GM21529 (cell line): ENCODE results near the gene INSYN2A.

Source experiments
- ATAC-seq: cut with Tn5 transposase; IDR thresholded peaks from one replicate; pipeline ENCODE4 v1.9.1; 2021; ENCODE audit not compliant: unreplicated experiment

INSYN2A gene, protein sequence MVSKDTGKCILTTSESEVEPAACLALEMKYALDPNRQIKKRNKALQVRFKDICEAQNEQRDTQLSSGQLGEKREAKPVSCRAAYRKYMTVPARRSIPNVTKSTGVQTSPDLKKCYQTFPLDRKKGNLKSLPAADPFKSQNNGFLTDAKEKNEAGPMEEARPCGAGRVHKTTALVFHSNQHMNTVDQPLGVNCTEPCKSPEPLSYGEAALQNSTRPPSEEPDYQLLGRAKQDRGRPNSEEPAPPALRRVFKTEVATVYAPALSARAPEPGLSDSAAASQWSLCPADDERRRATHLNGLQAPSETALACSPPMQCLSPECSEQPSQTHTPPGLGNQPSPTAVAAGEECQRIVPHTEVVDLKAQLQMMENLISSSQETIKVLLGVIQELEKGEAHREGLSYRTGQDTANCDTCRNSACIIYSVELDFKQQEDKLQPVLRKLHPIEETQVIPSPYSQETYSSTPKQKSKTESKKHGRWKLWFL

DNA sequence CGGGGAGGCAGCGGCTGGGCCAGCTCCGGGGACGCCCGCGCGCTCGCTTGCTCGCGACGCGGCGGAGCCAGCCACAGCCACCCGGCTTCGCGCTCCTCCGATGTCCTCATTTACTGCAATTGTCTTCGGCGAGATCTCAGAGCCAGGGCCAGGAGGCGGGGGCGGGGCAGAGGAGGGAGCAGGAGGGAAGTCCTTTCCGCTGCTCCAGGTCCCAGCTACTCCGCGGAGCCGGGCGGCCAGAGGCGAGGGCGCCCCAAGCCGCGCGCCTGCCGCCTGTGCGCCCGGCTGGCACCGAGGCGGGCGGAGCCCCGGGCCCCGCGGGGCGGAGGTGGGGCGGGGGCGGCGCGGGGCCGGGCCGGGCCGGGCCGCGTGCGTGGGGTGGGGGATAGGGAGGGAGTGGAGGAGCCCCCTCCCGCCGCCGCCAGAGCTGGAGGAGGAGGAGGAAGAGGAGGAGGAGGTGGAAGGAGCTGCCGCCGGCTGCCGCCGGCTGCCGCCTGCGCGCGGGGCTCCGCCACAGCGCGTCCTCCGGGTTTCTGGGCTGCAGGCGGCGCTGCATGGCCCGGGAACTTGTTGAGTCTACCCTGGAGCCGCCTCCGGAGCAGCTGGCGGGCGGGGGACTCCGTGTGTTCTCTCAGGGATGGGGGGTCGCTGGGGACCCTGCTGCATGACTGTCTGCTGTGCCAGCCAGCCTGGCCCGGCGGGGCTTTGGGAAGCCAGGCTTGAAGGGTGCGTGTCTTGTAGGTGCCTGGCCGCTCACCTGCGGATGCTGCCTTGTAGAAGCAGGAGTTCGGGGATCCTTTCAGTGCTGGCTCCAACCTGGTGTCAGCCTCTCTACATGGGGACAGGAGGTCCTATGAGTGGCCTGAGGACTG is at the start of gene INSYN2A:
Gene INSYN2A (minus strand): TSS at position 310 of the 872 bp plus-strand sequence. CDS start 20,196 bp downstream, outside the sequence.
- no peak for ATAC-seq

- ATAC-seq, result no peak
These were observed 49.1 kb upstream of the INSYN2A start for GRCh38 chr10:127245456-127245855.

DNA sequence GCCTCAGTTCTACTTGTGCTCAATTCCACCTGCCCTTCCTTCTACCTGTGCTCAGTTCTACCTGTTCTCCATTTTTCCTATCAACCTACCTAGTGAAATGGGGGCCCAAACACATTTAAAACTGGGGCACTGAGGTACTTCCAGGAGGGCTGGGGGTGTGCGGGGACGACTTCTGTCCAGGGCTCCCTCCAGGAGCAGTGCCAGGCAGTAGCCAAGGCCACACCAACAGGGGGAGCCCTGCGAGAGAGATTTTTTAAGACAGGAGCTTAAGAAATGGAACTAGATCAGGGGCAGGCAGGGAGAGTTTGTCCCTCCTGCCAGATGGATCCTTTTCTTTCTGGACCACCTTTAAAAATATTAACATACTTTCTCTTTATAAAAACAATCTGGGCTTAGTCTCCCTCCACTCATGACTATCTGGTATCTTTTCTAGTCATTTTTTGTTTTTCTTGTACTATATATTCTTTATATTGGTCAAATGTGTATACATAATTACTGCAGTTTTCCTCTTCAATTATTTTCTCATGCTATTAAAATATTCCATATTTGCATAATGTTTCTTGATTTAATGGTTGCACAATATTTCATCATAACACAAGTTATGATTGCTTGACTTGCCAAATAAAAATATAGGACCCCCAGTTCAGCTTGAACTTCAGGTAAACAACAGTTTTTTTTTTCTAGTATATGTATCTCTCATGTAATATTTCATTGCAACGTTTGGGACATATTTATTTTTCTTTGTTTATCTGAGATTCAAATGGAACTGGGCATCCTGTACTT is 47.3 kb upstream of the INSYN2A start:
- no peak for ATAC-seq

DNA sequence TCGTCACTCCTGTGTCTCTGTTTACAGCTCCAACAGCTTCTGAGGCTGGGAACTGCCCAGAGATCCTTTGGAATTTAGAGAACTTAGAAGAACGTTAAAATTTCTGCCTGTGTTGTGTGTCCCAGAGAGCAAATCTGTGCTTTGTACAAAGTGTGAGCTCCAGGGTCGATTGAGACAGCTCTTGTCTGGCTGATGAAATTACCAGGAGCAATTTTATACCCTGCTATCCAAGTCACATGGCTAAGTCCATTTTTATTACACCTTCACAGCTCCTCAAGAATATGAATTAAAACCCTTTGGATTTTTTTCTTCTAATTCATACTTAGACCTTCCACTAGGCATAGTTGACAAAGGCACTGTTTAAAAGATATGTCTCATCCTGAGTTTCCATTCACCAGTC is 46.5 kb upstream of the INSYN2A start:
- ATAC-seq, result no peak

DNA sequence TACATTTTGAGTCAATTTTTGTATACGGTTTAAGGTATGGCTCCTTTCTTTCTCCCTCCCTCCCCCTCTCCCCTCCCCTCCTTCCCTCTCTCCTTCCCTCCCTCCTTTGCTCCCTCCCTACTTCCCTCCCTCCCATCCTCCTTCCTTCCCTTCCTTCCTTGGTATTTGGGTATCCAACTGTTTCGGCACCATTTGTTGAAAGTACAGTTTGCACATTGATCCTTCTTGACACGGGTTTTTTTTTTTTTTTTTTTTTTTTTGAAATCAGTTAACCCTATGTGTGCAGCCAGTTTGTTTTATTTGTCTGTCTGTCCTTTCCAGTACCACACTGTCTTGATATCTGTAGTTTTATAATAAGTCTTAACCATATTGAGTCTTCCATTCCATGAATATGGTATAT is 39.9 kb upstream of the INSYN2A start:
- ATAC-seq, result no peak

DNA sequence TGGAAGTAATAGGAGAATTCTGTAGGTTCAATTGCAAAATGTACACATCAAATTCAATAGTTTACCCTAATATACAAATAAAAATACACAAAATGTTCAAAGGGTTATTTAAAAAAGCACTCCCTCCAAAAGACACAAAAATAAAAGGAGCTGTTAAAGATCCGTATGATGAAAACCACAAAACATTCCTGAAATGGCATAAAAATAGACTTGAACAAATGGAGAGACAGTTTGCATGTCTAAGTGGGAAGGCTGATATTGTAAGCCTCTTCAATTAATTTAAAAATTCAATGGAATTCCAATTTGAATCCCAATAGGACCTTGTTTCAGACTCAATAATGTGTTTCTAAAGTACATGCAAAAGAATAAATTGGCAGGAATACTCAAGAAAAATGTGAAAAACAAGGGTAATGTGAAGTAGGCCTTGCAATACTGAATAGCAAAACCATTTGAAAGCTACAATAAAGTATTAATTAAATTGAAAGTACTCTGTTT is 38.0 kb upstream of the INSYN2A start:
- no peak for ATAC-seq

DNA sequence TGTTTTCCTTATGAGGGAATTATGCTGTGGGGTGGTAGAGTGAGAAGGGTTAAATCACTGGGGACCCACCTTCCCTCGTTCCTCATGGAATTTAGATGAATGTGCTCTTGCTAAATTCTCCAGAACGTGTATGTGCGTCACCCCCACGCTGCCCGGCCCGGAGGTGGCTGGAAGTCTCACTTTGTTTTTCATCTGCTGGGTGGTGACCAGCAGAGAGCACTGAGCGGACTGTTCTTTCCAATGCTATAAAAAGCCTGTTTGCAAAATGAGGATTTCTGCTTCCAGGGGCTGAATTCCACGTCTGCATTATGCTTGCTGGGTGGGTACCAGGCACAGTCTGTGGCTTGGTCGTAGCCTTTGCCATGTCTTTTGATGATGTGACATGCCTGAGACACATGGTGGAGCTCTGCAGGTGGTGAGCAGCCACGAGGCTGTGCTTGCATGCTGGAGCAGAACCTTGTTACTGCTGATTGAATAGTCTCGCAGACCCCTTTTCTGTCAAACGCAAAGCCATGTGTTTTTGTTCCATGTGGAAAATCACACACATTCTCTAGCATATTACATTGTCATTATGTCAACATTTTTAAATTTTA is 31.9 kb upstream of the INSYN2A start:
- no peak for ATAC-seq

- ATAC-seq, result no peak
These were observed 31.3 kb upstream of the INSYN2A start for GRCh38 chr10:127227663-127228062.

- ATAC-seq, result no peak
These were observed 30.6 kb upstream of the INSYN2A start for GRCh38 chr10:127227027-127227426.

DNA sequence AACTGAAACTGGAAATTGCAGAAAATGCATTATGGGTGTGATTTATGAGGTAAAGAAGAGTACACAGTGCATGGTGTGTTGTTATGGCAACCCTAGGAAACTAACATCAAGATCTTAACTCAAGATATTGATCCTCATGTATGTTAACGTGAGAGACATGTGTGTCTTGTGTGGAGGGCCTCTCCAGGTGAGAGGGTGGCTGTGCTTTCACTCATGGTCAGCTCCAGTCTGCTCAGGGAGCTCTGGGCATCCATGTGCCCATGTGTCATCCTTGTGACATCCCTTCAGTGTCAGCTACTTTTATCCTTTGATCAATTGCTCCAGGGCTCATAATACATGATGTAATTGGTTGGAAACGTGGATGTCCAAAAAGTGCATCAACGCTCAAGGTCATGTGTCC is 24.9 kb upstream of the INSYN2A start:
- ATAC-seq, result no peak

DNA sequence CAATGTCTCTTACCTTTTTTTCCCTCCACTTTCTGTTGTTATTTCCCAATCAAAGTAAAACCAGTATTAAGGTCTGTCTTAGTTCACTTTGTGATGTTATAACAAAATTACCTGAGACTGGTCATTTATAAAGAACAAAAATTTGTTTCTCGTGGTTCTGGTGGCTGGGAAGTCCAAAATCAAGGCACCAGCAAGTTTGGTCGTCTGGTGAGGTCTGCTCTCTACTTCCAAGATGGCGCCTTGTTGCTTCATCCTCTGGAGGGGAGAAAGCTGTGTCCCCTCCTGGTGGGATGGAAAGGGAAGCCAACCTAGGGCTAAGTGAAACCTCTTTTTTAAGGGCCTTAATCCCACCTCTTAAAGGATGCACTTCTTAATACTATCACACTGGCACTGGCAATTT is 22.3 kb upstream of the INSYN2A start:
- ATAC-seq, result no peak

- ATAC-seq, result no peak
These were observed 20.4 kb upstream of the INSYN2A start for GRCh38 chr10:127216786-127217185.

GRCh38 chr10:127216274-127216673 is 19.9 kb upstream of the INSYN2A start:
- ATAC-seq, result no peak

- ATAC-seq, result no peak
These were observed 19.5 kb upstream of the INSYN2A start for GRCh38 chr10:127215866-127216265.

DNA sequence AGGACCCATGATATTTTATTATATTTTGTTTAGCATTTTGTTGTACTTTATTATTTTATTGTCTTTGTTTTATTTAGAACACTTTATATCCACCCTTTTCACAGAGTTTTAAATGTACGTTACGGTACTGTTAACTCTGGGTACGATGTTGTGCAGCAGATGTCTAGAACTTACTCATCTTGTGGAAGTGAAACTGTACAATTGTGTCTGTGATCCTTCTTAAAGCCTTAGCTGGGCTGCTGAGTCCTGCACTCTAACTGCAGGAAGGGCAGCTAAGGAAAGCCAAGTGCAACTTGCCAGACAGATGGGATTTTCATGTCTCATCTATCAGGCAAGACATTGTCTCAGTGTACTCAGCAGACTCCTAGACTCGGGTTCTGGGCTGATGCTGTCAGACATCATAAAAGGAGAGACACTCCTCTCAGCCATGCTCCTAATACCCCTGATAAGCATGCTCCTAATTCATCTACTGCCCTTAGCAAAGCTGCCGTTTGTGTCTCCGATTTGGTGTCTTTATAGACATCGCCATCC is 14.6 kb upstream of the INSYN2A start:
- ATAC-seq, result no peak

- no peak for ATAC-seq
These were observed 10.7 kb upstream of the INSYN2A start for GRCh38 chr10:127207081-127207480.

- no peak for ATAC-seq
These were observed 6.7 kb upstream of the INSYN2A start for GRCh38 chr10:127203067-127203466.

- ATAC-seq, result no peak
These were observed 4.3 kb upstream of the INSYN2A start for GRCh38 chr10:127200646-127201045.

GRCh38 chr10:127198721-127199120 is 2.3 kb upstream of the INSYN2A start:
- ATAC-seq, result no peak

DNA sequence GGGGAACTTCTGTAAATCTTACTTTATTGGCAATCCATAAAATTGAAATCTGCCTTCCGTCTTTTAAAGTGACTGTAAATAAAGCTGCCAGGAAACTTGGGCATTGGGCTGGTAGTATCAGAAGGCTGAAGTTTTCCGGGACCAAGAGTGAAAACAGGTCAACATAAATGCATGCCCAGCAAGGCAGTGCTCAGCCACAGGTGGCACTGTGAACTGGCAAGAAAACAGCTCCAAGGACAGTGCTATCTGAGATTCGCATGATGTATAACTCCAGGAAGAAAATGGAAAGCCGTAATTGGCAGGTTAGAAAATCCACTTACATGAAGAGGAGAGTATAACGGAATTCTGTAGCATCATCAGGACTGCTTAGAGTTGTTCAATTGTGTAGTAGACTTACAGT is 1.9 kb upstream of the INSYN2A start:
- ATAC-seq, result no peak

DNA sequence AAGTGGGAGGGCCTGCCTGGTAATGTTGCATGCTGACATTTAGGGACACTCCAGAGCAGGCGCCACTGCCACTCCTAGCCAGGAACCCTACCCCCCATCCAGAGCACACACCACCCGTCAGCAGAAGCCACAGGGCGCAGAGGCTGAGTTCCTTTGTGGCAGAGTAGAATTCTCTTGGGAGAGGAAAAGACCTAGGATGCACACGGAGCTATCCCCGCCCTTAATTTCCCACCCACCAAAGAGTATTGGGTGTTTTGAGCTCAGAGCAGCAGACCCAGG is 702 bp upstream of the INSYN2A start:
- no peak for ATAC-seq
